Endothelial cell of umbilical vein (primary cell): ENCODE results near the gene MCM3.
A peak's percentile ranks its signal among the peaks of the same experiment; 100 is the strongest.

Source experiments
- CTCF ChIP-seq, 2 donors: IDR thresholded peaks; 1 replicate in 1 of 2; 2 replicates in 1 of 2; pipeline ENCODE4 v1.5.1; 2011; ENCODE audit warnings: low read length in 2 of 2, mild to moderate bottlenecking in 2 of 2, moderate library complexity in 2 of 2, control low read depth in 1 of 2, inconsistent platforms in 1 of 2, low read depth in 1 of 2; ENCODE audit not compliant: insufficient read depth in 1 of 2; ENCODE audit errors: extremely low read depth in 1 of 2
- EZH2 ChIP-seq: IDR thresholded peaks from 2 replicates; pipeline ENCODE4 v1.6.1; 2012; ENCODE audit warnings: borderline replicate concordance, low read depth, mild to moderate bottlenecking, moderate library complexity, low read length, inconsistent platforms; ENCODE audit not compliant: severe bottlenecking
- FOS ChIP-seq: IDR thresholded peaks from 2 replicates; pipeline ENCODE4 v1.6.1; 2011; ENCODE audit warnings: mild to moderate bottlenecking, low read length, moderate library complexity, borderline replicate concordance; ENCODE audit not compliant: insufficient read depth
- MAX ChIP-seq: IDR thresholded peaks from 2 replicates; pipeline ENCODE4 v1.6.1; 2011; ENCODE audit not compliant: insufficient read depth, insufficient read length
- MYC ChIP-seq: IDR thresholded peaks from one replicate; pipeline ENCODE4 v1.6.1; 2011; ENCODE audit warnings: mild to moderate bottlenecking, low read depth, low read length
- POLR2A ChIP-seq: IDR thresholded peaks from 2 replicates; pipeline ENCODE4 v1.6.1; 2012; ENCODE audit warnings: low read depth, mild to moderate bottlenecking, control low read depth, low read length
- POLR2AphosphoS5 ChIP-seq: IDR thresholded peaks from 2 replicates; pipeline ENCODE4 v1.6.1; 2012; ENCODE audit warnings: low read depth, mild to moderate bottlenecking, control low read depth, low read length, moderate library complexity; ENCODE audit not compliant: insufficient read depth

GRCh38 chr6:52263709-52264540 is 20.6 kb downstream of the MCM3 start:
- TF ChIP-seq POLR2AphosphoS5 = no peak
- no peak for TF ChIP-seq POLR2A
- peak; percentile 91 to 93 for TF ChIP-seq CTCF (IDR thresholded peaks at IDR 0.05; ENCODE audit: extremely low read depth in 1 of 2, insufficient read depth in 1 of 2, low read depth in 1 of 2, low read length in 2 of 2)
- TF ChIP-seq FOS = no peak
- TF ChIP-seq EZH2 = no peak
- no peak for TF ChIP-seq MAX
- TF ChIP-seq MYC = no peak
